Activated B cell treated with CpG ODN at 0.5 μM for 24 hours (primary cell): Measurements from ENCODE around the gene STC2. TPM values are rescaled to one million over a fixed set of nuclear protein-coding genes. Genes with fewer than 3 reads are reported as not detected.

Experiments
- ATAC-seq: fragments of 200-7000 bp; cut with Tn5 transposase; one replicate; pipeline ENCODE4 v1.10.0; 2021; ENCODE audit warnings: low read depth, mild to moderate bottlenecking, moderate library complexity
- CTCF ChIA-PET: fragments of 350-600 bp; sonication (Branson Sonifier 250); formaldehyde crosslinking; loops from one replicate; lab custom pipeline; 2021; ENCODE audit warnings: antibody characterized with exemption; lab: Charles Lee
- POLR2A ChIA-PET: fragments of 350-600 bp; sonication (Branson Sonifier 250); formaldehyde crosslinking; loops from one replicate; lab custom pipeline; 2021; ENCODE audit warnings: antibody characterized with exemption; lab: Charles Lee
- DNase-seq: peaks from one replicate; pipeline ENCODE4 v3.0.0; 2022
- H3K27ac Mint-ChIP-seq: one replicate; pipeline ENCODE4 v1.8.0; 2020; ENCODE audit warnings: mixed read lengths
- H3K27me3 Mint-ChIP-seq: one replicate; pipeline ENCODE4 v1.8.0; 2021; ENCODE audit warnings: mixed read lengths
- H3K36me3 Mint-ChIP-seq: one replicate; pipeline ENCODE4 v1.8.0; 2021; ENCODE audit warnings: low read depth, mixed read lengths
- H3K4me1 Mint-ChIP-seq: one replicate; pipeline ENCODE4 v1.8.0; 2021; ENCODE audit warnings: mixed read lengths
- H3K4me3 Mint-ChIP-seq: one replicate; pipeline ENCODE4 v1.8.0; 2020; ENCODE audit warnings: mild to moderate bottlenecking, mixed read lengths
- H3K9me3 Mint-ChIP-seq: one replicate; pipeline ENCODE4 v1.8.0; 2020; ENCODE audit warnings: mixed read lengths
- intact Hi-C: fragments of 100-400 bp; cut with micrococcal nuclease; formaldehyde crosslinking; loops from one replicate; pipeline ENCODE4 v1.15.1; 2024
- total RNA-seq: library from RNA; stranded (reverse); gene quantifications from 2 replicates; pipeline ENCODE4 v1.2.3, GENCODE V29; 2022
- TF ChIP-seq, protein P1 (sequence below): fragments of 200-600 bp; IDR thresholded peaks from one replicate; pipeline ENCODE4 v1.8.0; 2022; ENCODE audit warnings: antibody characterized with exemption, mild to moderate bottlenecking

The STC2 gene
- total RNA-seq, 1 donor from 2014 or later = 0.29 TPM

DNA sequence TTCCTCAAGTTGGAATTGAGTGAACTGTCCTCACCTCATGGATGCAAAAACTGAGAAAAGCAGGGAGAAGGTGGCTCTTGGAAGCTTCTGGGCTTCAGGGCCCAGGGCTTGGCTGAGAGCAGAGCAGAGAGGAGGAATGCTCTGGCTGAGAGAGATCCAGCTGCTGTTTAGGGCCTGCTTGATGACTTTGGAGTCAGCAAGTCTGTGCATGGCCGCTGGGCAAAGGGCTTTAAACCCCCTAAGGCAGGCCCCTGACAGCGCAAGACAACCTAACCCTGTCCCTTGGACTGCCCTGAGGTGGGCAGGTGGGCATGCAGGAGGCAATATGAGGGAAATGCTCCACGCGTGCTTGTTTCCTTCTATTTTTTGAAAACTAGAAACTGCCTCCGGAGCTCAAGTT, 8.6 kb downstream of the STC2 start:
- Mint-ChIP-seq H3K36me3 (no peaks in the 10 kb centered on the region), H3K27me3 (peaks cover 33% of the 10 kb centered on the region)
- TF ChIP-seq, protein P1, sequence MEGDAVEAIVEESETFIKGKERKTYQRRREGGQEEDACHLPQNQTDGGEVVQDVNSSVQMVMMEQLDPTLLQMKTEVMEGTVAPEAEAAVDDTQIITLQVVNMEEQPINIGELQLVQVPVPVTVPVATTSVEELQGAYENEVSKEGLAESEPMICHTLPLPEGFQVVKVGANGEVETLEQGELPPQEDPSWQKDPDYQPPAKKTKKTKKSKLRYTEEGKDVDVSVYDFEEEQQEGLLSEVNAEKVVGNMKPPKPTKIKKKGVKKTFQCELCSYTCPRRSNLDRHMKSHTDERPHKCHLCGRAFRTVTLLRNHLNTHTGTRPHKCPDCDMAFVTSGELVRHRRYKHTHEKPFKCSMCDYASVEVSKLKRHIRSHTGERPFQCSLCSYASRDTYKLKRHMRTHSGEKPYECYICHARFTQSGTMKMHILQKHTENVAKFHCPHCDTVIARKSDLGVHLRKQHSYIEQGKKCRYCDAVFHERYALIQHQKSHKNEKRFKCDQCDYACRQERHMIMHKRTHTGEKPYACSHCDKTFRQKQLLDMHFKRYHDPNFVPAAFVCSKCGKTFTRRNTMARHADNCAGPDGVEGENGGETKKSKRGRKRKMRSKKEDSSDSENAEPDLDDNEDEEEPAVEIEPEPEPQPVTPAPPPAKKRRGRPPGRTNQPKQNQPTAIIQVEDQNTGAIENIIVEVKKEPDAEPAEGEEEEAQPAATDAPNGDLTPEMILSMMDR = no peak

DNA sequence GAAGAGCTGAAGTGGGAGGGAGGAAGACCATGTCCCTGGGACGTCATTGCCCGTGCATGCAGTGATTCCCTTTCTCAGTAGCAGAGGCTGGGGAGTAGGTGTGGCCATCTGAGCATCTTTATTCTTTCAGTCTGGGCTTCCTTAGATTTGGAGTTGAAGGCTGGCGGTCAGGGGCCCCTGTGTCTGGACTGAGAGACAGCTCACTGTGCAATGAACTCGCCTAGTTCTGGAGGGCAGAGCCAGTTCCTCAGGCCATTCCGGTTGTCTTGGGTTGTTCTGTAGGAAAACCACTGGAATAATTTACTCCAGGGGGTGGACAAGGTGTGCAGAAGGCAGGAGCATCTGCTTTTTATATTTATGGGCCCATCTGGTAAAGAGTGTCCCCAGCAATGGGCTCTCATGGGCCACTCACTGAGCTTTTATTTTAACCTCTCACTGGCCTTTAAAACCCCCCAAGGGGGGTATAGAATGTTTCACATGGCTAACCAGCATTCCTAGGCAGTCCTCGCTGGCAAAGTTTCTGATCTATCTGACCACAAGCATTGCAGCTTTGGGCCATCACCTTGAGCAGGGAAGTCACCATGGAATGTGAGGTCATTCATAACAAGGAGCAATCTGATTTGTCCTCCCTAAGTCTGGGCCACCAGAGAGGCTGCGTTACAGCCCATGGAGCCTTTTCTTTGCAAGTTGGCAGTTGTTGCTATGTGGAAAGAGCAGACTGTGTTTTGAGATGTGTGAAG, 9.2 kb downstream of the STC2 start:
- Mint-ChIP-seq H3K4me3 (no peak overlapping the region), H3K4me1 (no peaks in the 10 kb centered on the region), H3K27ac (no peak overlapping the region), H3K36me3 (no peaks in the 10 kb centered on the region), H3K9me3 (no peaks in the 10 kb centered on the region), H3K27me3 (peaks cover 28% of the 10 kb centered on the region)
- intact Hi-C loops = no loop called here
- TF ChIP-seq, protein P1 = no peak
- DNase-seq (no peak), ATAC-seq (no peak)
- POLR2A ChIA-PET = no interaction called here
- CTCF ChIA-PET = no interaction called here

More for the DNA sequence above, 8.6 kb downstream of the STC2 start:
- Mint-ChIP-seq H3K27ac (no peak overlapping the region), H3K4me1 (no peaks in the 10 kb centered on the region), H3K4me3 (no peak overlapping the region), H3K9me3 (no peaks in the 10 kb centered on the region)
- no peak for ATAC-seq
- intact Hi-C loops = no loop called here
- DNase-seq = no peak
- POLR2A ChIA-PET = no interaction called here
- CTCF ChIA-PET = no interaction called here

- CTCF ChIA-PET = no interaction called here
- POLR2A ChIA-PET = no interaction called here
Measured at GRCh38 chr5:173318330-173318729, 9.9 kb downstream of the STC2 start.

DNA sequence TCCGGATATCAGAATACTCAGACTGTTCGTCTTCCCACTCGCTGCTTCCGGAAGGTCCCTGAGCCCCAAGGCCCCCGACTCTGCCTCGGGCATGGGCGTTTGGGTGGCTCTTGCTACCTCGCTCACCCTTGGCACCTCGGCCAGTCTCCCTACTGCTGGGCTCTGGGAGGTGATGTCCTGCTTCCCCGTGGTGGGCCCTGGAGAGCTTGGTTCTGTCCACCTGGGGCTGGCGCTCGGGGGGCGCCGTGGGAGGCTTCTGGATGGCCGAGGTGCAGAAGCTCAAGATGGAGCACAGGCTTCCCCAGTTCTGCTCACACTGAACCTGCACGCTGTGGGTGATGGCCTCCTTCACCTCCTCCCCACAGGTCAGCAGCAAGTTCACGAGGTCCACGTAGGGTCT, 10.4 kb downstream of the STC2 start:
- Mint-ChIP-seq H3K4me3 (no peak overlapping the region), H3K27ac (no peak overlapping the region), H3K36me3 (no peaks in the 10 kb centered on the region), H3K4me1 (no peaks in the 10 kb centered on the region), H3K9me3 (no peaks in the 10 kb centered on the region), H3K27me3 (peaks cover 25% of the 10 kb centered on the region)
- CTCF ChIA-PET = no interaction called here
- POLR2A ChIA-PET = no interaction called here
- TF ChIP-seq, protein P1 = no peak
- no peak for ATAC-seq
- DNase-seq = no peak
- intact Hi-C loops = no loop called here

More at GRCh38 chr5:173318330-173318729, 9.9 kb downstream of the STC2 start:
- intact Hi-C loops = no loop called here
- Mint-ChIP-seq H3K4me1 (no peaks in the 10 kb centered on the region), H3K36me3 (no peaks in the 10 kb centered on the region), H3K9me3 (no peaks in the 10 kb centered on the region), H3K4me3 (no peak overlapping the region), H3K27ac (no peak overlapping the region), H3K27me3 (peaks cover 25% of the 10 kb centered on the region)
- no peak for ATAC-seq
- DNase-seq = no peak
- TF ChIP-seq, protein P1 = no peak

DNA sequence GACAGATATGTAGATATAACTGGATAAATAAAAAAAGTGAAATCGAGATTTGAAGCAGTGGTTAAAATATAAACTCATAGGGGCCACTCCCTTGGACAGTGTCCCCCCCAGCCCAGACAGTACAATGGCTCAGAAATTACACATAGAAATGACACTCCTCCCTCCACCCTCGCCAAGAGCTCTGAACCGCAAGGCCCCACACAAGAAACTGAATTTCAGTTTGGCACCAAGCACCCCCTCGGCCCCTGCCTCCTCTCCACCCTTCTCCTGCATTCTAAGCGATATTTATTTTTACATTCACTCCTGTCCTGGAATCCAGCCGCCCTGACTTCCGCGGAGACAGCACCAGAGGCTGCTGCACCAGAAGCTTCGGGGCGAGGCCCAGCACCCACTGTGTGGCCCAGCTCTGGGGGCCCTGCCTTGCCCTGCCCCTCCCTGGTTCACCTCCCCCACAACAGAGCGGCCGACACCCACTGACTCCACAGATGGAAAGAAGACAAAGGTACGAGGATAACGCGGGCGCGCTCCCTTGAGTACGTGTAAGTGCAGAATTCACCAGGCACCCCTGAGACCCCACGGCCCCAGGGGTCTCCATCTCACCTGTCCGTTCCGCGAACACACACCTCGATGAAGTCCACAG, 11.0 kb downstream of the STC2 start:
- intact Hi-C loops = no loop called here
- CTCF ChIA-PET = no interaction called here
- peaks cover 29% of the 10 kb centered on the region for H3K27me3 Mint-ChIP-seq
- DNase-seq (no peak), ATAC-seq (no peak)
- no peak overlapping the region for H3K4me3 Mint-ChIP-seq
- TF ChIP-seq, protein P1 = no peak
- no peaks in the 10 kb centered on the region for H3K36me3 Mint-ChIP-seq
- H3K9me3 Mint-ChIP-seq = no peaks in the 10 kb centered on the region
- H3K4me1 Mint-ChIP-seq = no peaks in the 10 kb centered on the region
- no peak overlapping the region for H3K27ac Mint-ChIP-seq
- POLR2A ChIA-PET = no interaction called here
